ENCODE results near the gene CFAP74. TPM values are rescaled to one million over a fixed set of nuclear protein-coding genes. Genes with fewer than 3 reads are reported as not detected.

CFAP74 gene
- total RNA-seq, 4 donors from 2014 or later = 0.24 TPM; not detected in 3

GRCh38 chr1:1962752-1963151 lies 40.8 kb downstream of the CFAP74 start:
- ATAC-seq (ENCODE audit: low FRiP score) (no peak), DNase-seq (ENCODE audit: low spot score) (no peak)
- no peak for TF ChIP-seq CTCF (IDR thresholded peaks at IDR 0.05)

GRCh38 chr1:1960480-1961196 lies 42.9 kb downstream of the CFAP74 start:
- ATAC-seq (ENCODE audit: low FRiP score) (peak; percentile 62), DNase-seq (ENCODE audit: low spot score) (no peak)
- TF ChIP-seq CTCF (IDR thresholded peaks at IDR 0.05) = no peak

GRCh38 chr1:1959840-1960479 lies 43.6 kb downstream of the CFAP74 start:
- DNase-seq (ENCODE audit: low spot score) (peak; percentile 63), ATAC-seq (ENCODE audit: low FRiP score) (peak; percentile 78)
- TF ChIP-seq CTCF (IDR thresholded peaks at IDR 0.05) = peak in 1 of 3 donors; percentile 16

GRCh38 chr1:1959459-1959839 lies 44.1 kb downstream of the CFAP74 start:
- no peak for TF ChIP-seq CTCF (IDR thresholded peaks at IDR 0.05)
- no peak for ATAC-seq (ENCODE audit: low FRiP score)

GRCh38 chr1:1958071-1958541 lies 45.5 kb downstream of the CFAP74 start:
- DNase-seq (ENCODE audit: low spot score) (no peak), ATAC-seq (ENCODE audit: low FRiP score) (no peak)
- TF ChIP-seq CTCF (IDR thresholded peaks at IDR 0.05) = no peak

More at GRCh38 chr1:1959459-1959839, 44.1 kb downstream of the CFAP74 start:
- no peak for DNase-seq (ENCODE audit: low spot score)

GRCh38 chr1:1957533-1957961 lies 46.0 kb downstream of the CFAP74 start:
- TF ChIP-seq CTCF (IDR thresholded peaks at IDR 0.05) = no peak
- DNase-seq (ENCODE audit: low spot score) = no peak
- no peak for ATAC-seq (ENCODE audit: low FRiP score)
